GM19463 (cell line): ENCODE measurements around the gene HMGN3.
A peak's percentile ranks its signal among the peaks of the same experiment; 100 is the strongest.
"Not testable (repeated sequence)": the region's sequence is repeated elsewhere in the genome, so short reads cannot be mapped to it uniquely, and the experiment has no call there.

ENCODE experiments used
- ATAC-seq: cut with Tn5 transposase; IDR thresholded peaks from one replicate; pipeline ENCODE4 v1.9.1; 2021; ENCODE audit warnings: mild to moderate bottlenecking, moderate library complexity; ENCODE audit not compliant: unreplicated experiment

HMGN3 gene

GRCh38 chr6:79234150-79235022 is at the start of gene HMGN3:
Gene HMGN3, minus strand, starts transcription at chr6:79234682.
- peak; percentile 86 for ATAC-seq

GRCh38 chr6:79280756-79281155 is 46.3 kb upstream of the HMGN3 start:
- no peak for ATAC-seq

- no peak for ATAC-seq
These were observed 42.6 kb upstream of the HMGN3 start for GRCh38 chr6:79277109-79277508.

GRCh38 chr6:79269877-79270276 is 35.4 kb upstream of the HMGN3 start:
- ATAC-seq, result no peak

DNA sequence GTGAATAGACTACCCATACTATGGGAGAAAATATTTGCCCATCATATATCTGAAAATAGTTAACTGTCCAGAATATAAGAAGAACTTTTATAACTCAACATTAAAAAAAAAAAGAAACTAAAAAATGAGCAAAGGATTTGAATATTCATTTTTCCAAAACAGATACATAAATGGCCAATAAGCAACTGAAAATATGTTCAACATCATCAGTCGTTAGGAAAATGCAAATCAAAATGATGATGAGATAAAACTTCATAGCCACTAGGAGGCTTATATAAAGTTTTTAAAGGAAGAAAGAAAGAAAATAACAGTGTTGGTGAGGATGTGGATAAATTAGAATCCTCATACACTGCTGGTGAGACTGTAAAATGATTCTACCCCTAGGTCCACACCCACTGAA is 32.6 kb upstream of the HMGN3 start:
- no peak for ATAC-seq

- no peak for ATAC-seq
These were observed 31.6 kb upstream of the HMGN3 start for GRCh38 chr6:79266051-79266450.

- no peak for ATAC-seq
These were observed 28.9 kb upstream of the HMGN3 start for GRCh38 chr6:79263359-79263758.

DNA sequence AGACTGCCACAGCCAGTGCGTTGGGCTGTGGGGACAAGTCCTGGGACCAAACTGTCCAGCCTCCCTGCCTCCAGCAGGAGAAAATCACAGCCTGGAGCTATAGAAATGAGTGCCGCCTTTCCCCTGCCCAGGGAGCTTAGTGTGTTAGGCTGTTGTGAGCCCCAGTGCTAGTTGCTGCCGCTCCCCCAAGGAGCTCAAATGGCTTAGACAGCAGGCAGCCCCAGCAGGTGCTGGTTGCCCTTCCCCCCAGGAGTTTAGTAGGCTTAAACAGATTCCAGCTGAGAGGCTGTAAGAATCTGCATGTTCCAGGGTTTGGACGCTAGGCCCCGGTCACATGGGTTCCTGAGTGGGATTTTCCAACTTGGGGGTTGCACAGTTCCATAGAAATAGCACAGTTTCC is 27.2 kb upstream of the HMGN3 start:
- ATAC-seq, result no peak

DNA sequence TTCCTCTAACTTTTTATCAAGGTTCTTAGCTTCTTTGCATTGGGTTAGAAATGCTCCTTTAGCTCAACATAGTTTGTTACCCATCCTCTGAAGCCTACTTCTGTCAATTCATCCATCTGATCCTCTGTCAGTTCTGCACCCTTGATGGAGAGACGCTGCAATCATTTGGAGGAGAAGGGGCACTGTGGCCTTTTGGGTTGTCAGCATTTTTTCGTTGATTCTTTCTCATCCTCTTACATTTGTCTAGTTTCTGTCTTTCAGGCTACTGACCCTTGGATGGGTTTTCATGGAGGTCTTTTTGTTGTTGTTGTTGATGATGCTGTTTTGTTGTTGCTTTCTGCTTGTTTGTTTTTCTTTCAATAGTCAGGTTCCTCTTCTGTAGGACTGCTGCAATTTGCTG is 26.3 kb upstream of the HMGN3 start:
- no peak for ATAC-seq

DNA sequence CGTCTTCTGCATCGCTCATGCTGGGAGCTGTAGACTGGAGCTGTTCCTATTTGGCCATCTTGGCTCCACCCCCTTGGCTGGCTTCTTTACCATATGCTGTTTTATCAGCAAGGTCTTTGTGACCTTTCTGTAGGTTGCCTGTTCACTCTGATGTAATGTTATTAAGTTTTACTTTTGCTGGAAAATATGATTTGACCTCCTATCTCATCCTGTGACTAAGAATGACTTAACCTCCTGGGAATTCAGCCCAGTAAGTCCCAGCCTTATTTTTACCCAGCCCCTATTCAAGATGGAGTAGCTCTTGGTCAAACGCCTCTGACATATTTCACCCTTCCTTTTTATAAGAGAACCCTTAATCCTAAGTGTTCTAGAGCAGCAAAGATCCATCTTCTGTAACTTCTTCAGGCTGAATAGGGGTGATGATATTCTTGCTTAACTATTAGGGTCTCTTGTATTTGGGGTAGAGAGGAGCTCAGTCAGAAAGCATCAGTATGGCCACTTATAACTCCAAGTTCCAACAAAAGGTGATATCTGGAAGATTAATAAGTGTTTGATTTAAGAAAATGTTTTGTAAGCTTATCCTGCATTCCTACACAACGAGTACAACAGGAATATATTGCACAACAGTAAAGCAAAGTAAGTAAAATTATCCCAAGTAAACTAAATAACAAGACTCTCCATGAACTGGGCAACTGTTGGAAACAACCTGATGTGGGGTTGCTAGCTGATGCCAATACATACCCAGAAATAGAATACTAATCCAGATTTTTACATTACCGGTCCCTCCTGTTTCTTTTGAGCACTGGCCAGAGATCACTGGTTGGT is 23.1 kb upstream of the HMGN3 start:
- ATAC-seq, result no peak

GRCh38 chr6:79256770-79257169 is 22.3 kb upstream of the HMGN3 start:
- not testable (repeated sequence) for ATAC-seq

- ATAC-seq, result not testable (repeated sequence)
These were observed 20.6 kb upstream of the HMGN3 start for GRCh38 chr6:79255086-79255485.

DNA sequence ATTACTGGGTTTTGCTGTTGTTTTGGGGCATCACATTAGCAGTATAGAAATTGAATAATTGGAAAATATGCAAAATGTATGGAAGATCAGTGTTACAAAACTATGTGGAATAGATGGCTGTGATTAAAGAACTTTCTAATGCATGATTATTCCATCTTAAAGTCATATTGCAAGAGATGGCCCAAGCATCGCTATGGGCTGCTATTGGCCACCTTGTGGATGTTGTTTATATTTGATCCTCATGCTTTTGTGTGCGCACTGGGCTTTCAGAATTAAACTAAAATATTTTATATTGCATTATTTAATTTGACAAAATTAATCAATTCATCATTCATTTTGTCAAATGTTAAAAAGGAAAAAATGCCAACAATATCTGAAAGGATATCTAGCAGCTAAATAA is 16.1 kb upstream of the HMGN3 start:
- ATAC-seq, result no peak

- peak; percentile 42 for ATAC-seq
These were observed 15.6 kb upstream of the HMGN3 start for GRCh38 chr6:79250107-79250514.

DNA sequence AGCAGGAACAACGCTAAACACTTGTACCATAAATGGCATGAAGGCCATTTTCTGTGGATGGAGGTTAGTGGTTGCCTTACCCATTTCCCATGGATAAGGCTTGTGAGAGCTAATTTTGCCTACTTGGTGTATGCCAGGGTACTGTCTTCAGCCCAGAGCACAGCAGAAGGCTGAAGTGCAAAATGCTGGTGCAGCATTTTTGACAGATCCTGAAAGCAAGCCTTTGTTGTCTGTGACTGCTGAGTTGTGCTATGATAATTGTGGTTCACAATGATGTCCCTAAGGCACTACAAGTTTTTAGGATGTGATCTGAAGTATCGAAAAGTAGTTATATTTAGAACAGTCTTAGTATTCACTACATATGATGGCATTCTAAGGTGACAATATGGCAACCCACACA is 14.7 kb upstream of the HMGN3 start:
- ATAC-seq, result no peak

DNA sequence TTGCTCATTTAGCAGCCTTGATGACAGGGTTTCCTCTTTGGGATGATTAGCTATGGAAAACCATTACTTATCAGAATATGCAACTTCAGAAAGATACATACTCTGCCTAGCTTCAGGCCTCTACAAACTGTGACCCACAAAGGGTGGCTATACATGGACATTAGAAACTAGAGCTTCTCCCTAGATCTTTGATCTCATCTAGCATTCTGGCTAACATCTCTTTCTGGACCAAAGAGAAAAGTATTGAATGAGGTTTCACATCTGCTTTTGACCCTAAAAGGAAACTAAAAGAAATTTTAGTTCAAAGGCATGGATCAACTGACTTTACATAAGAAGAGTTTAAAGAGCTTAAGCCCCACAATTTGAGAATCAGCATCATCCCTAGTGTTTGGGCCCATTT is 12.4 kb upstream of the HMGN3 start:
- peak; percentile 85 for ATAC-seq

DNA sequence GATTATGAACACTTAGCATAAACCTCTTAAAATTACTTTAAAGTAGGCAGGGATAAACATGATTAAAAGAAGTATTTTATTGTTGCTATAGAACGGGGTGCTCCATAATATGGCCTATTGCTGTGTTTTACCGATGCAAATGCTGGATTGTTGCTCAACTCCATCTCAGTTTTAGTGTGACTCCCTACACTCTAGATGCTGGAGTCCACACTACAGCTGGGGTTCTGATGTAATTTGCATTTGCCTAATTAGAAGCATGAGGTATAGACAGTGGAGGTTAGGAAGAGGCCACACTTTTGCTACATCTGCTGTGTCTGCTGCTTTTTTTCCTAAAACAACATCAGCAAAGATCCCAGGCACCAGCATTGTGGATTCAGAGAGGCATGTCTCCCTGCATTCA is 6.7 kb upstream of the HMGN3 start:
- no peak for ATAC-seq

DNA sequence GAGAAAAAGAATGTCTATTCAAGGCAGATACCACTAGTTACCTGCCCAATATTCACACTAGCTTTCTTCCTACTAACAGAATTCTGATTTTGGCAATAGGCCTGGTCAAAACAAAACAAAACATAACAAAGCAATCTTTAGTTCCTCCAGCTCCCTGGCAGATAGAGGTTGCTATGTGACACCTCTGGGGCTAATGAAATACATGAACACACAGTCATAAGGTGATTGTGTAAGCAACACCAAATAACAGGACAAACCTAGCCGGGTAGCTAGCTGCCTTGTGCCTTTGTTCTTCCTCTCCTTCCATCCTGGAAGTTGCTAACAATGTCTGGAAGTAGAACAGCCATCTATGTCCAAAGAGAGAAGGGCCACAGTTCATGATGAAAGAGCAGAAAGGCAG is 6.0 kb upstream of the HMGN3 start:
- peak; percentile 36 for ATAC-seq

DNA sequence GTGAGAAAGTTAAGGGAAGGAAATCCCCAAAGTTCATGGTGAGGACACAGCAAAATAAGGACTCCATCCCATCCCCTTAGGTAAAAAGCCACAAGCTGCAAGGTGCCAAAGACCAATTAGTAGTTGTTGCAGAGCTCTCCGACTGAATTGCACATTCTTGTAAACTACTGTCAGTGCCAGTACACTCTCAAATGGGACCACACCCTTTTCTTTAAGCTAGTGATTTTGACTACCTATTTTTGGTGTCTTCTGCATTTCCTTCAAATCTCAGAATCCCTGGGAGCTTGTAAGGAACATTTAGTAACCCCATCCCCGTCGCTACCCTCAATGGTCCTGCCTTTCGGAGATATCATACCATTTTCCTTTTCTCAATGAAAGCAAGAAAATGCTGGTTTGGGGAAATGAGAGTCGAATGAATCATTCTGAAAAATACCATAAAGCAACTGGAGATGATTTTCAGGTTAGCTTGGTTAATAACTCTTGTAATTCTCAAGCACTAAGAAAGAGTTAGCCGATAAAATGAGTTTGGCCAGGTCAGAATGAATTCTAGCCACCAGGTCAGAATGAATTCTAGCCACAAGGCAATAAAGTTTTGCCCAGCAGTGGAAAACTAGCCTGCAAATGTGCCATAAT is 5.2 kb upstream of the HMGN3 start:
- ATAC-seq, result peak; percentile 57

GRCh38 chr6:79238919-79239318 is 4.4 kb upstream of the HMGN3 start:
- ATAC-seq, result no peak

DNA sequence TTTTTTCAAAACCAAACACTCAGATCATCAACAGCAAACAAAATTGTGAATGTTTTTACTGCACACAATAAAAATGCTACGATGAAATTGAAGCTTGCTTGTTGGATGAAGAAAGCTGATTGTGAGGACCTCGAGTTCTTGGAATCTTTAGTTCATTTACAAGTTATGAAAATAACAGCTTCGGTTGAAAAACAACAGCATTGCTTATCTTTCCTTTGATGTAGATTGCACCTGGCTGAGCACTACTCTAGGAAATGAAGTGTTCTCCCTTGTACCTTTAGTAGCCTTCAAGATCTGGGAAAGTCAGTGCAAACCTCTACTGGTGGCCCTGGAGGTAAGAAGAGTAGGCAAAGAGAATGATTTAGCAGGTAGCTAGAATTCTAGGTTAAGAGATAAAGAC is 2.2 kb upstream of the HMGN3 start:
- no peak for ATAC-seq
